ENCODE measurements around the gene MVB12A.

Gene MVB12A

DNA sequence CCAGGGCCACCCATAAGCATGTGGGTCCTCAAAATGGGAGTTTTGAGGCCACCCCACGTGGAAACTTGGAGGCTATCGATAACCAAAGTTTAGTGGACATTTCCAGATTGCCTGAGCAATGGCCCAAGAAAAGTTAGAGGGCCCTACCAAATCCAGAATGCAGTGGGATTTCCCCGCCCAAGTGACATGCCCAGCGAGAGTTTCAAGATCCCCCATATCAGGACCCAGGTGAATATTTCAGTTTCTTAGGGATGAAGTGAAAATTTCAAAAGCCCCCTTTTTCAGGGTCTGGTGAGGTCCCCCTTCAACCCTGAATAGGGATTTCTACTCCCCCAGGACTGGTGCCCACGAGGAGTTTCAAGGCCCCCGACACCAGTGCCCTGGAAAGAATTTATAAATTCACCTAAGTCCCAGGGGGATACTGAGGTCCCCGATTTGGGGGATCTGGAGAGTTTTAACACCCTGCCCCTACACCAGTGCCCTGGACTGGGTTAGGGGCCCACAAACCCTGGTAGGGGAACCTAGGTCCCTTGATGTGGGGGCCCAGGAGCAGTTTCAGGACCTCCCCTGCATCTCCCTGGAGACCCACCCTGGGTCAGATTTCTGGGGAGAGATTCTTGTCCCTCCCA, 15.1 kb upstream of the MVB12A start:
- DNase-seq (ENCODE audit: low read depth in 2 of 2): no peak

DNA sequence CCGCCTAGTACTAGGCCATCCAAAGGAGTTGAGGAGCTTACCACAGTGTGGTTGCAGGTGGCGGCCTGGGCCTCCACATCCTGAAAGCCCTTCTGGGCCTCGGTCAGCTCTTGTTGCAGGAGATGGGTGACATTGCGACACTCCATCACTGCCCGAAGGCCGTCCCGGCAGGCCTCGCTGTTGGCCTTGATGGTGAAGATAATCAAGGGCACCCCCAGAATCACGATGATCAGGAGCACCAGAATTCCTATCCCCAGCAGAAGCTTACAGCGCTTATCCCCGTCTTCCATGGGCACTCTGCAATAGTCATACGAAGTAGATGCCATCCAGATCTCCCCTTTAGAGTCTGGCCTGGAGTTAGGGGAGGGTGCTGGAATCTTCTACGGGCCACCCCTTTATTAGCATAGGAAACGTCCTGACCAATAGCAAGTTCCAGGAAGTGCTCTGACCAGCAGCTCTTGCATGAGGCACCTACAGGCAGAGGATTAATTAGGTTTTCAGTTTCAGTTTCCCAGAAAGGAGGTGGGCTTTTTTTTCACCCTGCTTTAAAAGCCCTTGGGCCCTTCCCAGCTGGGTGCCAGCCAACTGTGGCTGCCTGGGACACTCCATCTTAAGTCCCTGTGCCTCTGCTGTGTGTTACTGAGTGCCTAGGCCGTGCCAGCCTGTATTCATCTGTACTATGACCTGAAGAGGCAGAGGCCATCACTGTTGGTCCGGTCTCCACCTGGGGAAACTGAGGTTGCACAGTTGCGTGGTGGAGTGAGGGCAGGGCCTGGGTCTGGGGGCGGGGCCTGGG, 14.4 kb upstream of the MVB12A start, which contains the start of gene BST2:
TSS of gene BST2 (minus strand) at position 381 of the 796 bp plus-strand sequence. CDS start at position 326, 55 bp downstream.
- DNase-seq (ENCODE audit: low read depth in 2 of 2): no peak

DNA sequence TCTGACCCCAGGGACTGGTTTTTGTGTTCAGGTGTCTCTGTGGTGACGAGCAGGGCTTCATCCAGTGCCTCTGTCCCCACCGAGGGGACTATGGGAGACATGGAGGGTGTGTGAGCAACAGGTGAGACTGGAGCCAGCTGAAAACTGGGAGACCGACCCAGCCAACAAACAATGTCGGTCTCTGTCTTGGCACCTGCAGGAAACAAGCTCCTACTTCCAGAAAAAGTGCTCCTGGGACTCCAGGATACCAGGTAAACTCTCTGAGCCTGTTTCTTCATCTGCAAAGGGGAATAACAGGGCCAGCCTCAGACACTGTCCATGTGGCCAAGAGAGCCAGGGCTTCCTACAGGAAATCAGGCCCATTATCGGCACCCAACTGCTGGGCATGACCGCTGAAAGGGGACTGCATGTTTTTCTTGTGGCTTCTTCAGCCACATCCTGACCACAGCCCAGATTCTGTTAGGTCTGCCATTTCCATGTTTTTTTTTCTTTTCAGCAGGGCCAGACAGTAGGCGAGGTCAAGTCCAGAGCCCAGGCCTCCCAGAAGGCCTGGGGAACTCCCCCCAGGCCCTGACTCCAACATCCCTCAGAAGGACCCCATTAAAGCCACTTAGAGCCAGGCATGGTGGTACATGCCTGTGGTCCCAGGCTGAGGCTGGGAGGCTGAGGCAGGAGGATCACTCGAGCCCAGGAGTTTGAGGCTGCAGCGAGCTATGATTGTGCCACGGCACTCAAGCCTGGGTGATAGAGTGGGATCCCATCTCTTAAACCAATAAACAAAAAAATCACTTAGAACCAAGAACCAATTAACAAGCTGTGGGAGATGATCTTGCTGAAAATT, 13.6 kb upstream of the MVB12A start:
- DNase-seq (ENCODE audit: low read depth in 2 of 2): no peak

DNA sequence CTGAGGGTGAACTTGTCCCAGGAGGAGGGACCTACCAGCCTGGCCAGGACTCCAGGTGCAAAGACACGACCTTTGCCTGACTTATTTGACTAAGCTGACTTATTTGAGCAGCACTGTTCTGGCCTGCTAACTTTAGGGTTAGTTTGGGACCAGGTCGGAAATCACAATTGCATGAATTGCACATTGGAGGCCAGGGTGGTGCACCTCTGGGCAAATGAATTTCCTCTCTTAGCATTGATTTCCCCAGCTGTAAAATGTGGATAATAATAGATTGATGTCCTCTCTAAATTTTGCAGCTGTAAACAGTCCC, 13.0 kb upstream of the MVB12A start:
- no peak for DNase-seq (ENCODE audit: low read depth in 2 of 2)

DNA sequence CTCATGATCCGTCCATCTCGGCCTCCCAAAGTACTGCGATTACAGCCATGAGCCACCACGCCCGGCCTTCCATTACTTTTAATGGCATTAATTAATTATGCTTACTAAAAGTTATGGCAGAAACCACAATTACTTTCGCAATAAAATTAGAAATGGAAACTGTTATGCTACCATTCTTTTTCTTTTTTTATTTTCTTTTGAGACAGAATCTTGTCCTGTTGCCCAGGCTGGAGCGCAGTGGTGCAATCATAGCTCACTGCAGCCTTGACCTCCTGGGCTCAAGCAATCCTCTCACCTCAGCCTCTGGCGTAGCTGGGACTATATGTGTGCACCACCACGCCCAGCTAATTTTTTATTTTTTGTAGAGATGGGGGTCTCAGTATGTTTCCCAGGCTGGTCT, 9.9 kb upstream of the MVB12A start:
- no peak for DNase-seq (ENCODE audit: low read depth in 2 of 2)

DNA sequence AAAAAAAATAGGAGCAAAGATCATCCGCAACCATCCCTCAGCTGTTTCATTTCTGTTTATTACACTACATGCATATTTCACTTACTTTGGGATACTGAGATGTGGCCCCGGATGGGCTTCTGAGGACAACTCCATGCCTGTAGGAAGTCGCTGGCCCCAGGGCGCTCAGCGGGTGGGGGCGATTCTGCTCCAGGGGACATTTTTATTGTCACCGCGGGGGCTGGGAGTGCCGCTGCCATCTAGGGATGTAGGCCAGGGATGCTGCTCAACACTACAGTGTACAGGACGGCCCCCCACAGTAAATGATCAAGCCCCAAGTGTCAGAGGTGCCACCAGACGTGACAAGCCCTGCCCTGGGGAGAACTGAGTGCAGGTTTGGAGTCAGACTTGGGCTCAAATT, 8.0 kb upstream of the MVB12A start:
- DNase-seq (ENCODE audit: low read depth in 2 of 2): no peak

DNA sequence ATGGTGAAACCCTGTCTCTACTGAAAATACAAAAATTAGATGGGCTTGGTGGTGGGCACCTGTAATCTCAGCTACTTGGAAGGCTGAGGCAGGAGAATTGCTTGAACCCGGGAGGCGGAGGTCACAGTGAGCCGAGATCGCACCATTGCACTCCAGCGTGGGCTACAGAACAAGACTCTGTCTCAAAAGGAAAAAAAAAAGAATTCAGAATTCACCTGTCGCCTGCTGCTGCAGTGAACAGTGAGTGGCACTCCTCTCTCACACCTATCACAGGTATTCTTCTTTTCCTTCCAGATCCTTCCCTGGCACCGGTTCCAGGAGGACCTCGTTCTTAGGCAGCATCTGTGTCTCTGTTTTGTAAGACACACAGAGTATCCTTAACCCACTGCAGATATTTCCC, 5.8 kb upstream of the MVB12A start:
- DNase-seq (ENCODE audit: low read depth in 2 of 2): no peak

DNA sequence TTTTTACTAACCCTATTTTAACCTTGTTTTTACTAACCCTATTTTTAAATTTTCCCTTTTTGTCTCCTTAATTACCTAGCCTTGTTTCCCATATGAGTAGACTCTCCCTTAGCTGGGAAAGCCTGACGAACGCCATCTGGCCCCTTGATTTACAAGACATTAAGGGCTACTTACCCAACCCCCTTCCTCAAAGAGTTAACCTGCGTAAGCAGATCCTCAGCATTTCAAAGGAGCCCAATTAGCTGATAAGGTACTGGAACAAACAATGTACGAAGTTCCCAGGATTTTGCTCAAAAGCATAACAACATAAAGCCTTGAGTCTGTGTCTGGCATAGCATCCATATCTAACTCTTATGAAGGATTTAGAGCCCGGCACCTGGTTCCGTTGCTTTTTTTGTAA, 4.7 kb upstream of the MVB12A start:
- DNase-seq (ENCODE audit: low read depth in 2 of 2): no peak

DNA sequence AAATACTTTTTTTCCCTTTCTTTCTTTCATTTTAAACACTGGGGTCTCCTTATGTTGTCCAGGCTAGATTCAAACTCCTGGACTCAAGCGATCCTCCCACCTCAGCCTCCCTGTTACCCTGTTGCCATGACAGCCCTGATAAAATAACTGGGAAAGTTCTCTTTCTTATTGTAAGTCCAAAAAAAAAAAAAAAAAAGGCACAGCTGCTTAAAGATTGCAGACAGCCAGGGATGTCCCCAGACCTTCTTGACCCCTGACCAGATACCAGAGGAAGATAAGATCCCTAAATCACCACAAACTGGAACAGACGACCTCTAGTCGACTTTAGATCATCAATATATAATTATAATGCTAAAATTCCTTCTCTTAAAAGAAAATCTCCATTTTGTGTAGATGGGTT, 1.1 kb upstream of the MVB12A start:
- no peak for DNase-seq (ENCODE audit: low read depth in 2 of 2)

DNA sequence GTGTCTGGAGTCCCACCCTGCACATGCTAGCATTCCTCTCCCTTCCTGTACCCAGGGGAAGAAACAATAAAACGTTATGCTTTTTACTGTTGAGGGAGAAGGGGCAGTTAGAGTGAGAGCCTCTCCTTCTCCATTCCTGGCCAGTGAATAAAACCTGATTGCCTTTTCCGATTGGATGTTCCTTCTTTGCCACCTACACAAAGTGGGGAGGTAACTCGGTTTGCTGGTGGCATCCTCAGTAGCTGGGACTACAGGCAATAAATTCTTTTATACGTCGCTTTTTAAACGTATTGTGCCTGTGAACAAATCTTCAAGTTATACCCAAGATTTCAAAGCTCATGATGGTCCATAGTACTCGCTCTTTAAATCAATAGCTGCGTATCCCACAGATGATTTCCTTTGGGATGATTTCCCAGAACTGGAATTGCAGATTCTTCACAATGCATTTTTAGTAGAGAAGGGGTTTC, 660 bp upstream of the MVB12A start:
- no peak for DNase-seq (ENCODE audit: low read depth in 2 of 2)

DNA sequence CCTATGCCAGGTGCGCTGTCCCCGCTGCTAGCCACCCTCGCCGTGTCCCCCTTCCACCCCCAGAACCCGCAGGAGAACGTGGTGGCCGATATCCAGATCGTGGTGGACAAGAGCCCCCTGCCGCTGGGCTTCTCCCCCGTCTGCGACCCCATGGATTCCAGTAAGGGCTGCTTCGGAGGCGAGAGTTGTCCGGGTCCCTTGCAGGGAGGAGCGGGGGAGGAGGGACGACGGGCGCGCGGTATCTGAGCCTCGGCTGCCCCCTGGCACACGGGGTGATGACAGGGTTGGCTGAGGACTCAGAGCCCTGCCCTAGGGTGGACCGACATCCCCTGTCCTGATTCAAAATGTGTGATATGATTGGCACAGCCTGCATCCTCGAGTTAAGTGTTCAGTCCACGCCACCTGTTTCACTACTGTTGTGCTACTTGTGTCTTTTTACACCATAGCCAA, 653 bp downstream of the MVB12A start:
- DNase-seq (ENCODE audit: low read depth in 2 of 2): no peak

DNA sequence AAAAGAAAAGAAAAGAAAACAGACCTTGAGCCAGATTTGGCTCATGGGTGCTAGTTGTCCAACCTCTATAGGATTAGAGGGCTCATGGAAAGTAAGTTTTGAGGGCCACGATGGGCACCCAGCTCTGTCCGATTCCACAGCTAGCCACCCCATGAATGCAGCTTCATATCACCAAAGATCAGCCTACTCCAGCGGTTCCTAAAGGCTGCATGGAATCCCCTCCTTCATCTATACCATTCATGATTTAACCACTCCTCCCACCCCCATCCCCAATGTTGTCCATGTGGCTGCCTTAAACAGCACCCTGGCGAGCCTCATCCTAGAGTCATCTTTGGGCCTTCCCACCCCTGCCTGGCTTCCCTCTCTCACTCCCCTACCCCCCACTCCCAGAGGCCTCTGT, 2.1 kb downstream of the MVB12A start:
- DNase-seq (ENCODE audit: low read depth in 2 of 2): no peak

DNA sequence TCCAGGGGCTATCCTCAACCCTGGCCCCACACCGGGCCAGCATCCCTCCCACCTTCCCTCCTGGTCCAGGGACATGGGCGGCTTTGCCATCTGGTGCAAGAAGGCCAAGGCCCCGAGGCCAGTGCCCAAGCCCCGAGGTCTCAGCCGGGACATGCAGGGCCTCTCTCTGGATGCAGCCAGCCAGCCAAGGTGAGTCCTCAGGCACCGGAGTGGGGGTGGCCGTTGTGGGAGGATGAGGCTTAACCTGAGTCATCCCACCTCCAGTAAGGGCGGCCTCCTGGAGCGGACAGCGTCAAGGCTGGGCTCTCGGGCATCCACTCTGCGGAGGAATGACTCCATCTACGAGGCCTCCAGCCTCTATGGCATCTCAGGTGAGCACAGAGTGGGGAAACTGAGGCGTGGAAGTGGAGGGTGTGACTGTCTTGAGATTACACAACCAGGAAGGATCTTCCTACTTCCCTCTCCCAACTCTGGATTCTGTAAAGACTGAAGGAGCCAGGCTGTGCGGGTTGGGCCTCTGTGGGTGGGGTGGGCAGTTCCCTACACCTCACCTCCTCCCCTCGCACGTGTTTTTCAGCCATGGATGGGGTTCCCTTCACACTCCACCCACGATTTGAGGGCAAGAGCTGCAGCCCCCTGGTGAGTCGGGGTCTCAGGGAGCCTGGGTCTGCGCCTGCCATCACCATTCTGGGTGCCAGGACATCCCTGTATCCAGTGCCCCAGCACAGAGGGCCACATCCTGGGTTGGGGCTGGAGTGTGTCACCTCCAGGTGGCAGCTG, 3.8 kb downstream of the MVB12A start:
- no peak for DNase-seq (ENCODE audit: low read depth in 2 of 2)

DNA sequence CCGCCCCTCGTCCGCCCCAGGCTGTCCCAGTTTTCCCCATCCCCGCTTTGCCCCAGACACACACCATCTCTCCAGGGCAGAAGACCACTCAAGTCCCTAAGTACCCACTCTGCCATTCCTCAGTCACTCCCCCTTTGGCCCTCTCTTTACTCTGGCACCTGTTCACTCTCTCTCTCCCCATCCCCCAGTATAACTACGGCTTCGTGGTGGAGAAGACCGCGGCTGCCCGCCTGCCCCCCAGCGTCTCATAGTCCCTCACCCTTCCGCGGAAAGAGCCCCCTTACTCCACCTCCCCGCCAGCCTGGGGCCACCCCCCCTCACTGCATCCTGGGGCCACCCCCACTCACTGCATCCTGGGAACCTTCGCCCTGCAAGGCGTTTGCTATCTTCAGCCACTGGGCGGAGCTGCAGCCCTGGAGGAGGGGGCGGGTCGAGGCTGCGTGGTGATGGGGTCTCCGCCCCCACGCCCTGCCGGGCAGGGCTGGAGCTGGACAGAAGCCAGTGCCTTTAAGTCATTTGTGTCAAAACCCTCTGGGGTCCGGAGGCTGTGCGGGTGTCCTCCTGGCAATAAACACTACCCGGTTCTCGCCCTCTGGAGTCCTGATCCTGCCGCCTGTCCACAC, 5.0 kb downstream of the MVB12A start:
- no peak for DNase-seq (ENCODE audit: low read depth in 2 of 2)

DNA sequence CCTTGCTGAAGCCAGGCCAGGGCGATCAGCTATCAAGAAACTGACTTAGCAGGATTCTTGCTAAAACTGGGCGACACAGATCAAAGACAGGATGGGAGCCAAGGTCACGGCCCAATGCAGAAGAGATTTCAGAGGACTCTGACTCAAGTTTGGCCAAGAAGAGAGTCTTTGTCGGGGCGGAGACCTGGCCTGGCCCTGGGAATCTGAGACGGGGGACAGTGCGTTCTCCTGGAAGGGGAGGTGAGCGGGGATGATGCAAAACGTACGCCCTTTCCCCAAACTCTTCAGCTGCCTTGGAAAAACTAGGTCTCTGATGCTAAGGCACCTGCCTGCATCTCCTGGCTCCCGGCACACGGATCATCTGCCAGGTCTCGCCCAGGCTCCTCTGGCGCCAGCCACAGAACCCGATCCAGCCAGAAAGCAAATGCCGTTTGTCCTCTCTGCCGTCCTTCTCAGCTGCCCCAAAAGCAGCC, 9.8 kb downstream of the MVB12A start:
- DNase-seq (ENCODE audit: low read depth in 2 of 2): no peak

DNA sequence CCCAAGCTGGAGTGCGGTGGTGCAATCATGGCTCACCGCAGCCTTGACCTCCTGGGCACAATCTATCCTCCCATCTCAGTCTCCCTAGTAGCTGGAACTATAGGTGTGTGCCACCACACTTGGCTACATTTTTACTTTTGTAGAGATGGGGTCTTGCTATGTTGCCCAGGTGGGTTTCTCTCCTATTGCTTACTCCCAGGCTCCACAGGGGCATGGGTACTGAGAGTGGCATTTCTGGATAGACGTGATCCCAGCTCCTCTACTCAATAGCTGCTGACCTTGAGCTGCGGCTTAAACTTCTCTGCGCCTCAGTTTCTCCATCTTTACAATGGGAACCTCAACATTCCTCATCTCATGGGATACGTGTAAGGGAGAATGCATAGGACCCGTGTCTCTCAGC, 11.6 kb downstream of the MVB12A start:
- no peak for DNase-seq (ENCODE audit: low read depth in 2 of 2)

DNA sequence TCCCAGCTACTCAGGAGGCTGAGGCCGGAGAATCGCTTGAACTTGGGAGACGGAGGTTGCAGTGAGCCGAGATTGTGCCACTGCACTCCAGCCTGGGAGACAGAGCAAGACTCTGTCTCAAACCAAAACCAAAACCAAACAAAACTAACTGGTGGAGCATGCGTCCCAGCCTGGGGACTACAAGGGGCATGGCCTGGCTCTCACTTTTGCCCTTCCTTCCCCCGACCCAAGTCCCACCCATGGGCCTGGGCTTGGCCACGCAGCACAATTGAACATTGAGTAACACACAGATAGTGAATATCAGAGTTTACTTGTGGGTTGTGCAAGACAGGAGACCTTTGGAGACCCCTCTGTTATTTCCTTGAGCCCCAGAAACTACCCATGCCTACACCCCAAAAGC, 15.4 kb downstream of the MVB12A start:
- no peak for DNase-seq (ENCODE audit: low read depth in 2 of 2)

DNA sequence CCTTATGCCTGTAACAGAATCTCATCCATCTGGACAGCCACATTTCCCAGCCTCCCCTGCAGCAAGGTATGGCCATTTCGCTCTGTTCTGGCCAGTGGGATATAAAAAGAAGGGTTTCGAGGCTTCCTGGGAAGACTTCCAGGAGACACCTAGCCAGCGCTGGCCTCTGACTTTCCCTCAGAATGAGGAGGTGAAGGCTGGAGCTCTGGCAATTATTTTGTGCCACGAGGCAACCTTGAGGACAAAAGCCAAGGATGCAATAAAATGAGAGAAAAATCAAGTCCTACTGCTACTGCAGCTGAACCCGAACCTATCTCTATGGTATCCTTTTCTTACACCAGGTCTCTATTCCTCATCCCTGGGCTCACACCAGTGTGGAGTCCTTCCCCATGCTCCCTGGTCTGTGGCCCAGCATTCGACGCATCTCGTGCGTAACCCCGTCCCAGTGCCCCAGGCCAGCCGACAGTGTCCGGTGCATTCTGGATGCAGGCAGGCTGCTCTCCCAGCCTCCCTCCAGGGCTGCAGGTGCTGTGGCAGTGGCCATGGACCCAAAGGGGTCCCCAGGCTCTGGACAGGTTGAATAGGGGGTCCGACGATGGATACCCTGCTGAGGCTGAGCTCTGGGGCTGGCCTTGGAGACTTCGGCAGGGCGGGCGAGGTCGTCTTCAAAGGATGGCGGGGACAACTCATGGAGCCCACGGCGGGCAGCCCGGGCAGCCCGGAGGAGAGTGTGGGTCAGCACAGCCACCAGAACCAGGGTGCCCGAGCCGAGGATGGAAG, 16.4 kb downstream of the MVB12A start:
- no peak for DNase-seq (ENCODE audit: low read depth in 2 of 2)

DNA sequence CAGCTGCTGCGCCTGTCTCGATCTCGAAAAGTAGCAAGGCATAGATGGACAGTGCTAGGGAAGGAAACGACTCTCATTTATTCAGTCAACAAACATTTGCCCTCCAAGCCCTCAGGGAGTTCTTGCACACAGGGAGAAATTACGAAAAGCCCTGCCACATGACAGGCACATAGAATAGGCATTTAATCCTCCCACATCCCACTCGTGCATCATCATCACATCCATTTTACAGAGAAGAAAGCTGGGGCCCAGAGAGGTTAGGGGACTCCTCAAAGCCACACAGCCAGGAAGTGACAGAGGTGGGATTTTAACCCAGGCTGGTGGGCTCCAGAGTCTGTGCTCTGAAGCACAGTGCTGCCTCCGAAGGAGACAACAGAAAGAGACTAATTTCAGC, 17.0 kb downstream of the MVB12A start:
- DNase-seq (ENCODE audit: low read depth in 2 of 2): no peak

DNA sequence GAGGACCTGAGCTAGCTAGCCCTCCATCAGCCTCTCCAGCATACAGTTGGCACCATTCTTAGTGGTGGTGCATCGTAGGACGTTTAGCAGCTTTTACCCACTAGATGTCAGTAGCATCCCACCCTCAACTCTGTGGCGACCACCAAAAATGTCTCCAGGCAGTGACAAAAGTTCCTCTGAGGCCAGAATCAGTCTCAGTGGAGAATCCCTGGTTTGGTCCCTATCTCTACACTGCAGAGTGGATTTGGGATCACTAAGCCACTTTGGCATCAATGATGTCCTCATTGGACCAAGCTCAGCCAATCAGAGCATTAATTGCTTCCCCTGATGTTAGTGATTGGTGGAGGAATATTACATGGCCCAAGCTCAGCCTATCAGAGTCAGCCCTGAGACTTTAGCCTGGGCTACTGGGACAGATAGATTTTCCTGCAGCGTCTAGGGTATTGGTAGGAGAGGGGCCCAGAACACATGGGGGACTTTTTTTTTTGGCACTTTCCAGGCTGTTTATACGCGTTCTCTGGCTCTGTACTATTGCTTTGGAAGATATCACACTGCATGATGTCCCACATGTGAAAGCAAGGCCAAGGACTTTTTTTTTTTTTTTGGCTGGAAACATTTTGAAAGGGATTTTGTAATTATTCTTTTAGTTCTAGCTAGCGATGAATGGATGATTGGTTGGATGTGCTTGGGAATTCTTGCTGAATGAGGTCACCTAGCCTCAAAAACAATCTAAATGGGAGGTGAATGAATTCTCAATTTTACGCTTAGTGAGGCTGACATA, 21.6 kb downstream of the MVB12A start:
- no peak for DNase-seq (ENCODE audit: low read depth in 2 of 2)

Measured in stimulated activated CD8-positive, alpha-beta memory T cell treated with anti-CD3 and anti-CD28 coated beads, Interleukin-15, amount 100 ng/mL, for 48 hours (primary cell).